GM23338 (cell line): ENCODE measurements around the gene M1AP. TPM values are rescaled to one million over a fixed set of nuclear protein-coding genes. Genes with fewer than 3 reads are reported as not detected.

Experiments
- ATAC-seq: fragments of 200-7000 bp; cut with Tn5 transposase; 3 replicates; pipeline ENCODE4 v1.9.1; 2020
- DNase-seq: peaks from one replicate; pipeline ENCODE4 v3.0.0-alpha.2; 2015; ENCODE audit warnings: low spot score
- H2AFZ ChIP-seq: fragments of 200-600 bp; sonication (generic); 2 replicates; pipeline ENCODE4 v1.8.0; 2016; ENCODE audit warnings: antibody characterized with exemption, mild to moderate bottlenecking, moderate library complexity
- H3F3A ChIP-seq: fragments of 200-600 bp; sonication (generic); replicated peaks from 2 replicates; pipeline ENCODE4 v1.8.0; 2017; ENCODE audit warnings: antibody characterized with exemption, mixed run types, low read depth
- H3K27ac ChIP-seq: fragments of 200-600 bp; sonication (generic); 2 replicates; pipeline ENCODE4 v1.6.1; 2016; ENCODE audit warnings: low read depth
- H3K27me3 ChIP-seq: fragments of 200-600 bp; sonication (generic); 2 replicates; pipeline ENCODE4 v1.8.0; 2016; ENCODE audit warnings: mild to moderate bottlenecking, mixed run types, moderate library complexity; ENCODE audit not compliant: insufficient read depth
- H3K36me3 ChIP-seq: fragments of 200-600 bp; sonication (generic); 2 replicates; pipeline ENCODE4 v1.8.0; 2016; ENCODE audit warnings: mild to moderate bottlenecking; ENCODE audit not compliant: insufficient read depth
- H3K4me1 ChIP-seq: fragments of 200-600 bp; sonication (generic); 2 replicates; pipeline ENCODE4 v1.8.0; 2016; ENCODE audit warnings: mild to moderate bottlenecking, moderate library complexity; ENCODE audit not compliant: insufficient read depth
- H3K4me2 ChIP-seq: fragments of 200-600 bp; sonication (generic); 2 replicates; pipeline ENCODE4 v1.7.1; 2017; ENCODE audit warnings: mixed run types
- H3K4me3 ChIP-seq: fragments of 200-600 bp; sonication (generic); 2 replicates; pipeline ENCODE4 v1.6.1; 2016; ENCODE audit warnings: mixed run types
- H3K79me2 ChIP-seq: fragments of 200-600 bp; sonication (generic); replicated peaks from 2 replicates; pipeline ENCODE4 v1.8.0; 2017; ENCODE audit warnings: mild to moderate bottlenecking; ENCODE audit not compliant: insufficient read depth
- H3K9me2 ChIP-seq: fragments of 200-600 bp; sonication (generic); 2 replicates; pipeline ENCODE4 v1.8.0; 2017; ENCODE audit not compliant: insufficient read depth
- H4K20me1 ChIP-seq: fragments of 200-600 bp; sonication (generic); replicated peaks from 2 replicates; pipeline ENCODE4 v1.8.0; 2017; ENCODE audit warnings: mild to moderate bottlenecking; ENCODE audit not compliant: insufficient read depth
- H3K27ac Mint-ChIP-seq: 2 replicates; pipeline ENCODE4 v1.8.0; 2020; ENCODE audit warnings: inconsistent platforms, mild to moderate bottlenecking, moderate library complexity, mixed read lengths
- H3K27me3 Mint-ChIP-seq: 3 replicates; pipeline ENCODE4 v1.8.0; 2022; ENCODE audit warnings: low read depth, mild to moderate bottlenecking, moderate library complexity, mixed read lengths, inconsistent platforms; ENCODE audit not compliant: insufficient read depth, poor library complexity
- H3K36me3 Mint-ChIP-seq: 3 replicates; pipeline ENCODE4 v1.8.0; 2021; ENCODE audit warnings: low read depth, mild to moderate bottlenecking, inconsistent platforms, moderate library complexity, mixed read lengths
- H3K4me1 Mint-ChIP-seq: 3 replicates; pipeline ENCODE4 v1.8.0; 2020; ENCODE audit warnings: mild to moderate bottlenecking, inconsistent platforms, mixed read lengths
- H3K4me3 Mint-ChIP-seq: 3 replicates; pipeline ENCODE4 v1.8.0; 2021; ENCODE audit warnings: moderate library complexity, mild to moderate bottlenecking, inconsistent platforms, mixed read lengths
- H3K9me3 Mint-ChIP-seq: 3 replicates; pipeline ENCODE4 v1.8.0; 2020; ENCODE audit warnings: moderate library complexity, mild to moderate bottlenecking, inconsistent platforms, mixed read lengths
- CREB1 ChIP-seq: fragments of 250-450 bp; sonication (Bioruptor Pico); IDR thresholded peaks from 2 replicates; pipeline ENCODE4 v1.5.0; 2020; ENCODE audit warnings: low read depth, mild to moderate bottlenecking, moderate library complexity
- EZH2 ChIP-seq: fragments of 200-600 bp; sonication (generic); IDR thresholded peaks from one replicate; pipeline ENCODE4 v1.8.0; 2017; ENCODE audit warnings: antibody characterized with exemption, mild to moderate bottlenecking, low read depth; ENCODE audit not compliant: unreplicated experiment
- EZH2phosphoT487 ChIP-seq: fragments of 200-600 bp; sonication (generic); IDR thresholded peaks from one replicate; pipeline ENCODE4 v1.8.1; 2018; ENCODE audit warnings: antibody characterized with exemption; ENCODE audit not compliant: unreplicated experiment
- JUNB ChIP-seq: IDR thresholded peaks from one replicate; pipeline ENCODE4 v1.6.1; 2016; ENCODE audit warnings: antibody characterized with exemption; ENCODE audit not compliant: unreplicated experiment
- NANOG ChIP-seq: IDR thresholded peaks from 2 replicates; pipeline ENCODE4 v1.6.1; 2016; ENCODE audit warnings: antibody characterized with exemption, borderline replicate concordance
- POLR2AphosphoS5 ChIP-seq: IDR thresholded peaks from 2 replicates; pipeline ENCODE4 v1.6.1; 2016; ENCODE audit warnings: antibody characterized with exemption, low read depth
- STAT1 ChIP-seq: IDR thresholded peaks from one replicate; pipeline ENCODE4 v1.6.1; 2016; ENCODE audit warnings: antibody characterized with exemption; ENCODE audit not compliant: unreplicated experiment
- ZNF114 ChIP-seq: fragments of 250-450 bp; sonication (Bioruptor Pico); IDR thresholded peaks from 2 replicates; pipeline ENCODE4 v1.5.0; 2020; ENCODE audit warnings: mild to moderate bottlenecking, moderate library complexity
- ZNF331 ChIP-seq: fragments of 250-450 bp; sonication (Bioruptor Pico); IDR thresholded peaks from 2 replicates; pipeline ENCODE4 v1.5.0; 2020; ENCODE audit warnings: low read depth, mild to moderate bottlenecking, moderate library complexity
- polyA plus RNA-seq: library from polyadenylated mRNA; unstranded; fragments of >200 nt; fragmentation: Nextera tagmentation; extraction: Ambion mirVana; gene quantifications from 2 replicates; pipeline ENCODE4 v1.2.1, GENCODE V29; 2016
- total RNA-seq: library from RNA; depleted of rRNA; stranded (reverse); fragments of >200 nt; shearing (Covaris generic); gene quantifications from 2 replicates; pipeline ENCODE4 v1.2.3, GENCODE V29; 2014
- TF ChIP-seq, protein P1 (sequence below): IDR thresholded peaks from one replicate; pipeline ENCODE4 v1.6.1; 2018; ENCODE audit warnings: antibody characterized with exemption; ENCODE audit not compliant: unreplicated experiment
- TF ChIP-seq, protein P2 (sequence below), 2 experiments: fragments of 200-600 bp in 1 of 2; sonication (generic) in 1 of 2; conservative IDR thresholded peaks; 2 replicates each; pipeline versions ENCODE4 v1.5.1 to v1.6.1; 2016 to 2017; ENCODE audit warnings: antibody characterized with exemption in 2 of 2, low read depth in 2 of 2, mild to moderate bottlenecking in 2 of 2, moderate library complexity in 1 of 2
- TF ChIP-seq, protein P3 (sequence below): fragments of 250-450 bp; sonication (Bioruptor Pico); IDR thresholded peaks from 2 replicates; pipeline ENCODE4 v1.5.0; 2020; ENCODE audit warnings: mild to moderate bottlenecking, moderate library complexity
- TF ChIP-seq, protein P4 (sequence below): IDR thresholded peaks from 2 replicates; pipeline ENCODE4 v1.6.1; 2016; ENCODE audit warnings: antibody characterized with exemption

Gene M1AP
- total and polyA plus RNA-seq, 2 experiments from 2014 or later, result 5.1 to 12.1 TPM

- Mint-ChIP-seq H3K27me3 (peaks cover 4% of the 10 kb centered on the region), H3K27ac (no peak overlapping the region; the same call in 1 of the 2 replicates), H3K36me3 (no peaks in the 10 kb centered on the region), H3K9me3 (no peaks in the 10 kb centered on the region), H3K4me3 (no peak overlapping the region), H3K4me1 (no peaks in the 10 kb centered on the region)
- Histone ChIP-seq H3K4me2 (no peak overlapping the region), H3K9me2 (no peaks in the 10 kb centered on the region), H3K36me3 (no peaks in the 10 kb centered on the region), H3F3A (no peaks in the 10 kb centered on the region), H3K79me2 (no peaks in the 10 kb centered on the region), H3K4me1 (no peaks in the 10 kb centered on the region), H4K20me1 (no peaks in the 10 kb centered on the region), H2AFZ (no peak overlapping the region), H3K27ac (no peak overlapping the region), H3K4me3 (no peak overlapping the region), H3K27me3 (no peaks in the 10 kb centered on the region)
- TF ChIP-seq, protein P1, sequence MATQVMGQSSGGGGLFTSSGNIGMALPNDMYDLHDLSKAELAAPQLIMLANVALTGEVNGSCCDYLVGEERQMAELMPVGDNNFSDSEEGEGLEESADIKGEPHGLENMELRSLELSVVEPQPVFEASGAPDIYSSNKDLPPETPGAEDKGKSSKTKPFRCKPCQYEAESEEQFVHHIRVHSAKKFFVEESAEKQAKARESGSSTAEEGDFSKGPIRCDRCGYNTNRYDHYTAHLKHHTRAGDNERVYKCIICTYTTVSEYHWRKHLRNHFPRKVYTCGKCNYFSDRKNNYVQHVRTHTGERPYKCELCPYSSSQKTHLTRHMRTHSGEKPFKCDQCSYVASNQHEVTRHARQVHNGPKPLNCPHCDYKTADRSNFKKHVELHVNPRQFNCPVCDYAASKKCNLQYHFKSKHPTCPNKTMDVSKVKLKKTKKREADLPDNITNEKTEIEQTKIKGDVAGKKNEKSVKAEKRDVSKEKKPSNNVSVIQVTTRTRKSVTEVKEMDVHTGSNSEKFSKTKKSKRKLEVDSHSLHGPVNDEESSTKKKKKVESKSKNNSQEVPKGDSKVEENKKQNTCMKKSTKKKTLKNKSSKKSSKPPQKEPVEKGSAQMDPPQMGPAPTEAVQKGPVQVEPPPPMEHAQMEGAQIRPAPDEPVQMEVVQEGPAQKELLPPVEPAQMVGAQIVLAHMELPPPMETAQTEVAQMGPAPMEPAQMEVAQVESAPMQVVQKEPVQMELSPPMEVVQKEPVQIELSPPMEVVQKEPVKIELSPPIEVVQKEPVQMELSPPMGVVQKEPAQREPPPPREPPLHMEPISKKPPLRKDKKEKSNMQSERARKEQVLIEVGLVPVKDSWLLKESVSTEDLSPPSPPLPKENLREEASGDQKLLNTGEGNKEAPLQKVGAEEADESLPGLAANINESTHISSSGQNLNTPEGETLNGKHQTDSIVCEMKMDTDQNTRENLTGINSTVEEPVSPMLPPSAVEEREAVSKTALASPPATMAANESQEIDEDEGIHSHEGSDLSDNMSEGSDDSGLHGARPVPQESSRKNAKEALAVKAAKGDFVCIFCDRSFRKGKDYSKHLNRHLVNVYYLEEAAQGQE, result no peak
- TF ChIP-seq ZNF114 (no peak), POLR2AphosphoS5 (no peak), ZNF331 (CRISPR knock-in tag) (no peak), JUNB (no peak), NANOG (no peak), EZH2 (no peak), EZH2phosphoT487 (no peak), STAT1 (no peak), CREB1 (CRISPR knock-in tag) (no peak)
- TF ChIP-seq, protein P2, sequence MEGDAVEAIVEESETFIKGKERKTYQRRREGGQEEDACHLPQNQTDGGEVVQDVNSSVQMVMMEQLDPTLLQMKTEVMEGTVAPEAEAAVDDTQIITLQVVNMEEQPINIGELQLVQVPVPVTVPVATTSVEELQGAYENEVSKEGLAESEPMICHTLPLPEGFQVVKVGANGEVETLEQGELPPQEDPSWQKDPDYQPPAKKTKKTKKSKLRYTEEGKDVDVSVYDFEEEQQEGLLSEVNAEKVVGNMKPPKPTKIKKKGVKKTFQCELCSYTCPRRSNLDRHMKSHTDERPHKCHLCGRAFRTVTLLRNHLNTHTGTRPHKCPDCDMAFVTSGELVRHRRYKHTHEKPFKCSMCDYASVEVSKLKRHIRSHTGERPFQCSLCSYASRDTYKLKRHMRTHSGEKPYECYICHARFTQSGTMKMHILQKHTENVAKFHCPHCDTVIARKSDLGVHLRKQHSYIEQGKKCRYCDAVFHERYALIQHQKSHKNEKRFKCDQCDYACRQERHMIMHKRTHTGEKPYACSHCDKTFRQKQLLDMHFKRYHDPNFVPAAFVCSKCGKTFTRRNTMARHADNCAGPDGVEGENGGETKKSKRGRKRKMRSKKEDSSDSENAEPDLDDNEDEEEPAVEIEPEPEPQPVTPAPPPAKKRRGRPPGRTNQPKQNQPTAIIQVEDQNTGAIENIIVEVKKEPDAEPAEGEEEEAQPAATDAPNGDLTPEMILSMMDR (conservative IDR thresholded peaks at IDR 0.05; ENCODE audit: low read depth in 2 of 2), result no peak
- TF ChIP-seq, protein P3, sequence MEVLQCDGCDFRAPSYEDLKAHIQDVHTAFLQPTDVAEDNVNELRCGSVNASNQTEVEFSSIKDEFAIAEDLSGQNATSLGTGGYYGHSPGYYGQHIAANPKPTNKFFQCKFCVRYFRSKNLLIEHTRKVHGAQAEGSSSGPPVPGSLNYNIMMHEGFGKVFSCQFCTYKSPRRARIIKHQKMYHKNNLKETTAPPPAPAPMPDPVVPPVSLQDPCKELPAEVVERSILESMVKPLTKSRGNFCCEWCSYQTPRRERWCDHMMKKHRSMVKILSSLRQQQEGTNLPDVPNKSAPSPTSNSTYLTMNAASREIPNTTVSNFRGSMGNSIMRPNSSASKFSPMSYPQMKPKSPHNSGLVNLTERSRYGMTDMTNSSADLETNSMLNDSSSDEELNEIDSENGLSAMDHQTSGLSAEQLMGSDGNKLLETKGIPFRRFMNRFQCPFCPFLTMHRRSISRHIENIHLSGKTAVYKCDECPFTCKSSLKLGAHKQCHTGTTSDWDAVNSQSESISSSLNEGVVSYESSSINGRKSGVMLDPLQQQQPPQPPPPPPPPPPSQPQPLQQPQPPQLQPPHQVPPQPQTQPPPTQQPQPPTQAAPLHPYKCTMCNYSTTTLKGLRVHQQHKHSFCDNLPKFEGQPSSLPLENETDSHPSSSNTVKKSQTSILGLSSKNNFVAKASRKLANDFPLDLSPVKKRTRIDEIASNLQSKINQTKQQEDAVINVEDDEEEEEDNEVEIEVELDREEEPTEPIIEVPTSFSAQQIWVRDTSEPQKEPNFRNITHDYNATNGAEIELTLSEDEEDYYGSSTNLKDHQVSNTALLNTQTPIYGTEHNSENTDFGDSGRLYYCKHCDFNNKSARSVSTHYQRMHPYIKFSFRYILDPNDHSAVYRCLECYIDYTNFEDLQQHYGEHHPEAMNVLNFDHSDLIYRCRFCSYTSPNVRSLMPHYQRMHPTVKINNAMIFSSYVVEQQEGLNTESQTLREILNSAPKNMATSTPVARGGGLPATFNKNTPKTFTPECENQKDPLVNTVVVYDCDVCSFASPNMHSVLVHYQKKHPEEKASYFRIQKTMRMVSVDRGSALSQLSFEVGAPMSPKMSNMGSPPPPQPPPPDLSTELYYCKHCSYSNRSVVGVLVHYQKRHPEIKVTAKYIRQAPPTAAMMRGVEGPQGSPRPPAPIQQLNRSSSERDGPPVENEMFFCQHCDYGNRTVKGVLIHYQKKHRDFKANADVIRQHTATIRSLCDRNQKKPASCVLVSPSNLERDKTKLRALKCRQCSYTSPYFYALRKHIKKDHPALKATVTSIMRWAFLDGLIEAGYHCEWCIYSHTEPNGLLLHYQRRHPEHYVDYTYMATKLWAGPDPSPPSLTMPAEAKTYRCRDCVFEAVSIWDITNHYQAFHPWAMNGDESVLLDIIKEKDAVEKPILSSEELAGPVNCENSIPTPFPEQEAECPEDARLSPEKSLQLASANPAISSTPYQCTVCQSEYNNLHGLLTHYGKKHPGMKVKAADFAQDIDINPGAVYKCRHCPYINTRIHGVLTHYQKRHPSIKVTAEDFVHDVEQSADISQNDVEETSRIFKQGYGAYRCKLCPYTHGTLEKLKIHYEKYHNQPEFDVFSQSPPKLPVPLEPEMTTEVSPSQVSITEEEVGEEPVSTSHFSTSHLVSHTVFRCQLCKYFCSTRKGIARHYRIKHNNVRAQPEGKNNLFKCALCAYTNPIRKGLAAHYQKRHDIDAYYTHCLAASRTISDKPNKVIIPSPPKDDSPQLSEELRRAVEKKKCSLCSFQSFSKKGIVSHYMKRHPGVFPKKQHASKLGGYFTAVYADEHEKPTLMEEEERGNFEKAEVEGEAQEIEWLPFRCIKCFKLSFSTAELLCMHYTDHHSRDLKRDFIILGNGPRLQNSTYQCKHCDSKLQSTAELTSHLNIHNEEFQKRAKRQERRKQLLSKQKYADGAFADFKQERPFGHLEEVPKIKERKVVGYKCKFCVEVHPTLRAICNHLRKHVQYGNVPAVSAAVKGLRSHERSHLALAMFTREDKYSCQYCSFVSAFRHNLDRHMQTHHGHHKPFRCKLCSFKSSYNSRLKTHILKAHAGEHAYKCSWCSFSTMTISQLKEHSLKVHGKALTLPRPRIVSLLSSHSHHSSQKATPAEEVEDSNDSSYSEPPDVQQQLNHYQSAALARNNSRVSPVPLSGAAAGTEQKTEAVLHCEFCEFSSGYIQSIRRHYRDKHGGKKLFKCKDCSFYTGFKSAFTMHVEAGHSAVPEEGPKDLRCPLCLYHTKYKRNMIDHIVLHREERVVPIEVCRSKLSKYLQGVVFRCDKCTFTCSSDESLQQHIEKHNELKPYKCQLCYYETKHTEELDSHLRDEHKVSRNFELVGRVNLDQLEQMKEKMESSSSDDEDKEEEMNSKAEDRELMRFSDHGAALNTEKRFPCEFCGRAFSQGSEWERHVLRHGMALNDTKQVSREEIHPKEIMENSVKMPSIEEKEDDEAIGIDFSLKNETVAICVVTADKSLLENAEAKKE (CRISPR knock-in tag), result no peak
- TF ChIP-seq, protein P4, sequence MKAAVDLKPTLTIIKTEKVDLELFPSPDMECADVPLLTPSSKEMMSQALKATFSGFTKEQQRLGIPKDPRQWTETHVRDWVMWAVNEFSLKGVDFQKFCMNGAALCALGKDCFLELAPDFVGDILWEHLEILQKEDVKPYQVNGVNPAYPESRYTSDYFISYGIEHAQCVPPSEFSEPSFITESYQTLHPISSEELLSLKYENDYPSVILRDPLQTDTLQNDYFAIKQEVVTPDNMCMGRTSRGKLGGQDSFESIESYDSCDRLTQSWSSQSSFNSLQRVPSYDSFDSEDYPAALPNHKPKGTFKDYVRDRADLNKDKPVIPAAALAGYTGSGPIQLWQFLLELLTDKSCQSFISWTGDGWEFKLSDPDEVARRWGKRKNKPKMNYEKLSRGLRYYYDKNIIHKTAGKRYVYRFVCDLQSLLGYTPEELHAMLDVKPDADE, result no peak
- DNase-seq, result no peak
- ATAC-seq, result no peak
Measured at GRCh38 chr2:74689671-74690070, 41.5 kb upstream of the M1AP start.
